ELF-1 (cell line): ENCODE results near the gene RAI1.
"Not testable (repeated sequence)": the region's sequence is repeated elsewhere in the genome, so short reads cannot be mapped to it uniquely, and the experiment has no call there.

Experiments
- DNase-seq: peaks from one replicate; pipeline ENCODE4 v3.0.0-alpha.2; 2016; ENCODE audit warnings: low read depth, low spot score

Gene RAI1

DNA sequence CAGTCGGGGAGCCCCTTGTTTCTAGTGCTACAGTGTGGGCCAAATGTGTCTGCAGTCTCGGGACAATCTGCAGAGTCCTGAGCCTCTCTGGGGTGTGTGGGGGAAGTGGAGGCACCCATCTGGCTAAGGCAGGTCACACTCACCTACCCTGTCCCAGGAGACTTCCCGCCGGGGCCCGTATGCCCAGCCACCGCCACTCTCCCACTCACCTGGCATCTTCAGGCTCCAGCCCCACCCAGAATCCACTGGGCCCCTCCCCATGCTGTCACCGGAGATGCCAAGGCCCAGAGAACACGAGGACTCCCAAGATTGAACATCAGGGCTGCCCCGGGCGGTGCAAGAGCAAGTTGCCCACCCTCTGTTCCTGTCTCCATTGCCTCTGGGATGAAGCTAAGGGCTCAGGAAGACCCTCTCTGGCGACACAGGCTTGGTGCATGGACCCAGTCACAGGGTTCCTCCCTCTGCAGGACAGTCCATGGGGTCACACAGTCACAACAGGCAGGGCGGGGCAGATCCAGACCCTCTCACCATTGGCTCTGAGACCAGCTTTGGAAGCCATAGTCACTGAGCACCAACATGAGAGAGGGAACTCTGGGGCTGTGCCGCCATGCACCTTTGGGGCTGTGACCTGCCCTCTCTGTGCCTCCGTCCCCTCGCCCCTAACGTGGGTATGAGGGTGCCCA, 117.5 kb downstream of the RAI1 start:
- no peak for DNase-seq

DNA sequence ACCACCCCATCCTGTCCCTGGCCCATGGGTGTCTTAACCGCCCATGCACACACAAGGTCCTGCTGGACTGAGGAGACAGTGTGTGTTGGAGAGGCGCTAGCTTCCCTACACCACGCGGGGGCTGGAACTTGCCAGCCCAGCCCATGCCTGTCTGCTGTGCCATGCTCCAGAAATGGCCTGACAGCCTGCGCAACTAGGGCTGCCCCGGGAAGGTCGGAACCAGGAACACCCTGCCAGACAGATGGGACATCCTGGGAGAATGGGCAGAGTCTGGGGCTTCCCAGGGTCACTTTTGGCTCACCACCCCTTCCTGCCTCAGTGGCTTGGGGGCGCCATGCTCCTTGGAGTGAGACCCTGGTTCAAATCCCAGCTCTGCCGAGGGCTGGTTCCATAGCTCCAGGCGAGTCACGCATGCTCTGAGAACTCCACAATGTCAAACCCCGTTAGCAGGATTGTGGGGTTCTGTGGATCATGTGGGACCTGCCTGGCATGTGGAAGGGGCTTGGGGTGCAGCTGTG, 119.3 kb downstream of the RAI1 start:
- DNase-seq, result no peak

DNA sequence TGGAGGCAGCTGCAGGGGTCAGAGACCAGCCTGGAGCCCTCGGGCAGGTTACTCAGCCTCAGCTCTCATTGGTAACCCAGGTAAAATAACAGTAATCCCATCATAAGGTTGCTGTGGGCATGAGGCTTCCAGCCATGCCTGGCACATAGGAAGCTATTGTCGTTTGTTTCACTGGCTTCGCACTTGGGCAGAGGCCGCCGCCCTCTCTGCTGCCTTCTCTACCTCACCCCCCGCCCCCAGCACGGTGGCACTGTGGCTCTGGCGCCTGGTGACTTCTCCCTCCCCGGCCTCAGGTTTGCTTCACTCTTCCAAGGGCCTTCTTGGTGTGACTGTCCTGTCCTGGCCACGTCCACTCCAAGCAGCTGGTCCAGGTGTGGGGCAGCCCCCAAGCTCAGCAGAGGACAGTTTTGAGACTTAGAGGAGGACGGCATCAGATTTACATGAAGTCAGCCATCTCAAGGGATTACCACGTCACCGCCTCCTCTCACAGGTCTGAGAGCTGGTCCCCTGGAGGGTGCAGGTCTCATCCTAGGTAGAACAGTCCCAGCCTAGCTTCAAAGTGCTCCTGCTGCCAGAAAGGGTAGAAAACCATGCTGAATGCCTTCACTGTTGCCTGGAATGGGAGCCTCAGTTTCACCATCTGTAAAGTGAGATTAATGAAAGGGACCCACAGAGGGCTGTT, 120.7 kb downstream of the RAI1 start:
- DNase-seq, result no peak

DNA sequence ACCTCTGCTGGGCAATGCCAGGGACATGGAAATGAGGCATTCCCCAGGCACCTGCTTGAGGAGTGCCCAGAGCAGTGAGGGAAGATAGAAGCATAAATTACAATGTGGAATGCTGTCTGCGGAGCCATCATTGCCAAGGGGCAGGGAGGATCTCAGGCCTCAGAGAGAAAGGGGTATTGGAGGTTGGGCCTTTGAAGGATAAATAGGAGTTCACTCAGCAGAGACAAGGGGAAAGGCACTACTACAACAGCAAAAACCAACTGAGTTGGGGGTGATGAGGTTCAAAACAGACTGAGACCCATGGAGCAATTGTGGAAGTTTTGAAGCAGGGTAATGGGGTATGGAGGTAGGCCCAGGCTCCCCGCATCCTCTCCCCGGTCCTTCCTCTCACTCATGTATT, 122.7 kb downstream of the RAI1 start:
- no peak for DNase-seq

DNA sequence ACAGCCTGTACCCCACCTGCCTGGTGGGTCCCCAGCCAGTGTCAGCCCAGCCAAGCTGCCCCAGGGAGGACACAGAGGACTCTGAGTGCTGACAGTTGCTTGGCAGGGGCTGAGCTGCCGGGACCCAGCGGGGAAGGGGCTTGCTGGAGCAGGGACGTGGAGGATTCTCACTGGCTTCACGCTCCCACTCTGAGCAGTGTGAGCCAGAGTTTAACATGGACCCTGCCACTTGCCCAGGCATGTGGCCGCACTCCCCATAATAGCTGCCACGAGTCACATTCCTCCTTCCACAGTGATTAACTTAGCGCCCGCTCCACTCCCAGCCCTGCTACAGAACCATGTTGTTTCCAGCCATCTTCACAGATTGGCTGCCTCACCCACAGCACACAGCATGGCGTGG, 124.3 kb downstream of the RAI1 start:
- no peak for DNase-seq

DNA sequence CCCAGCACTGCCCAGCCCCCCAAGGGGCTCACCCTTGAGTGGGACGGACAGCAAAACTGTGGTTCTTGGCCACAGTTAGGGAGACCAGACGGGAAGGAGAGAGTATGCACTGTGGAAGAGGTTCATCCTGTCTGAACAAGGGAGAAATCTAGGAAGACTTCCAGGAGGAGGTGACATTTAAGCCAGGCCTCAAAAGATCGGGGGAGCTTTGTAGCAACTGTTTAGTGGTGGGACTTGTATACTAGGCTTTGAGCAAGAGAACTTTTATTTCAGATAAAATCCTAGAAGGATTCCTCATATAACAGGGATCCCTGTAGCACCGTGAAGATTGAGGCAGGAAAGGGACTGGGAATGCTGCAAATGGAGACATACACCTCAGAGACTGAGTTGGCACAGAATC, 124.8 kb downstream of the RAI1 start:
- no peak for DNase-seq

DNA sequence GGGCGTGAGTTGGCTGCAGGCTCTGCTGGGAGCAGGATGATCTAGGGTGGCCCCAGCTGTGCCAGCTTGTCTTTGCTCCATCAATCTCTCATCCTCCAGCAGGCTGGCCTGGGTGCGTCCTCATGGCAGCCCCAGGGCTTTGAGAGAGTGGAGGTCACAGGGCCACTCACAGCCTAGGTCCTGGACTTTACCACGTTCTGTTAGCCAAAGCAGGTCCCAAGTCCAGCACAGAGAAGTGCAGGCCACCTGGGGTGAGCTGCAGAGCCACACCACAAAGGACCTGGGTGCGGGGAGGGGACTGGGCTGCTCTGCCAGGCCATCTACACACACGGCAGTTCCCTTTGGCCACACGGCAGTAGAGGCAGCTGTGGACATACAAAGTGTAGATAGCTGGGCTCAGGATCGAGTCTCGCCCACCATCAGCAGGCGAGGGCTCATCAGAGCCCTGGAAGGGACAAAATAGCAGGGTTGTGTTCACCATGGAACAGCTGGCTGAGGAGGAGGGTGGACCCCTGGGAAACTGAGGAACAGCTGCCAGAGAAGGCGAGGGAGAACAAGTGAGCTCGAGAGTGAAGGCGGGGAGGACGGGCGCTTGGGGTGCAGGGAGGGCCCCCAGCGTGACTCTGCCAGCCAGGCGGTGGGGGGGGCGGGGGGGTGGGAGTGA, 125.5 kb downstream of the RAI1 start:
- DNase-seq, result no peak

DNA sequence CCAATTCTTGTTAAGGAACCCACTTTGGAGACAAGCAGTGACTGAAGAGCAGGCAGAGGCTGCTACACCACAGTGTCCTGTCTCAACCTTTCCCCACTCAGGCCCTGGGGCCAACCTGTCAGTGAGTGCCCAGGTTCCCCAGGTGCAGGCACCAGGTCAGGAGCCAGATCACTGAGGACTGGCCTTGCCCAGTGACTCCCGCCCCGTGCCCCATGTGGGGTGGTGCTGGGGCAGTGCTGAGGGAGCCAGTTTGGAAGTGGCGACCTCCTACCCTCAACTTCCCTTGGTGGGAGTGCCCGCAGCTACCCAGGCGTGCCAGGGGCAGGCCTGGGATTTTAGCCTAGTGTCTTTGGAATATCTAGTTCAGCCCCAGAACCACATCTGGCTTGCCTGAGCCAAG, 126.2 kb downstream of the RAI1 start:
- DNase-seq, result no peak

DNA sequence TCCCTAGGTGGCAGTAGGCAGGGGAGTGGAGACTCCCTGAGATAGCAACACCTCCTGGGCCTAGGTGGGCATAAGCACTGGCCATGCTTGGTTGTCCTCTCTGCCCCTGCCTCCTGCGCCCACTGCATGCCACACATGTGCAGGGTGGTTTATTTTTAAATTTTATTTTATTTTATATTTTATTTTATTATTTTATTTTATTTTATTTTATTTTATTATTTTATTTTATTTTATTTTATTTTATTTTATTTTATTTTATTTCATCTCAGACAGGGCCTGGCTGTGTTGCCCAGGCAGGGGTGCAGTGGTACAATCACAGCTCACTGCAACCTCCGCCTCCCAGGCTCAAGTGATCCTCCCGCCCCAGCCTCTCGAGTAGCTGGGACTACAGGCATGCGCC, 126.9 kb downstream of the RAI1 start:
- DNase-seq, result not testable (repeated sequence)

DNA sequence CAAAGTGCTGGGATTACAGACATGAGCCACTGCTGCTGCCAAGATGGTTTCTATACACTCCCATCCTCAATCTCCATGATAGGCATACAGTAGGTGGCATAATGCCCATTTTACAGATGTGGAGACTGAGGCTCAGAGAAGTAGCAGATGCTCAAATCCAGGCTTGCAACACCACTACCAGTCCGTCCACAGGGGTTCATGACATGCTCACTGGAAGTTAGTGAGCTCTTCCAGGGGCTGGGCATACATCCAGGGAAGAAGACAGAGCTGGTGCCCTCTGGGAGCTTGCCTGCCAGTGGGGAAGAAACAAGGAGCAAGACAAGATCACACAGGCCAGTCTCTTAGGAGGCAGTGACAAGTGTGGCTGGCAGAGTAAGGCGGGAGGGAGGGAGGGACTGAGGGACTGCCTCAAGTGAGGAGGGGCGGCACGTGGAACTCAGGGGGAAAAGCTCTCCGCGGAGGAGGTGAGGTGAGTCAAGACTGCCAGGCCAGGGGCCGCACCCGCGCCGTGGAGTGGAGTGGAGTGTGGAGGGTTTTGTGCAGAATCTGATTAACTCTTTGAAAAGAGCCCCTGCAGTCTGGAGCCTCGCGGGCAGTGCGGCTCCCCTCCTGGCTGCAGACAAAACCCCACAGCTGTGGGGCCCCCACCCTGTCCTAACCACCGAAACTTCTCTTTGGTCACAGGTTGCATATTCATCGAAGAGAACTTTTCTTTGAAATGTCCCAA, 127.6 kb downstream of the RAI1 start:
- no peak for DNase-seq

DNA sequence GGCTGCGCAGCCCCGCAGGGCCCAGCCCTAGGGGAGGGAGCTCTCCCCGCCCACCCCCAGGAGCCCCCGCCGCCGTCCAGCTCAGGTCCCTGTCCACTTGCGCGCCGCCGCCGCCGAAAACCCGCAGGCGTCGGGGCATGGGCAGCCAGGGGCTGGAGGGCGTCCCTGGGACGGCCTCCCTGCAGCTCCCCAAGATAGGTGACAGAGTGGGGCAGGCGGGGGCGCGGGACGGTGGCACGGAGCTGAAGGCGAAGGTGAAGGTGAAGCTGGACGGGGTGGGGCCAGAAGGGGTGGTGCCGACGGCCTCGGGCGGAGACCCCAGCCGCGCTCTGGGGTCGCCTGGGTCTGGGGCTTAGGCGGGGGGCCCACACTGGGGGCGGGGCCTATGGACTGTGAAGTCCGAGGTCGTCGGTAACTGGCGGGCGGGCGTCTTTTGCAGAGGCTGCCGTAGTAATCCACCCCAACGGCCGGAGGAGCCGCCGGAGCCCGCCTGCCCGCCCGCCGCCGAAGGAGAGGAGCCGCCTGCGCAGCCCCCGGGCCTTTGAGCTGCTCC, 128.3 kb downstream of the RAI1 start:
- DNase-seq, result no peak

DNA sequence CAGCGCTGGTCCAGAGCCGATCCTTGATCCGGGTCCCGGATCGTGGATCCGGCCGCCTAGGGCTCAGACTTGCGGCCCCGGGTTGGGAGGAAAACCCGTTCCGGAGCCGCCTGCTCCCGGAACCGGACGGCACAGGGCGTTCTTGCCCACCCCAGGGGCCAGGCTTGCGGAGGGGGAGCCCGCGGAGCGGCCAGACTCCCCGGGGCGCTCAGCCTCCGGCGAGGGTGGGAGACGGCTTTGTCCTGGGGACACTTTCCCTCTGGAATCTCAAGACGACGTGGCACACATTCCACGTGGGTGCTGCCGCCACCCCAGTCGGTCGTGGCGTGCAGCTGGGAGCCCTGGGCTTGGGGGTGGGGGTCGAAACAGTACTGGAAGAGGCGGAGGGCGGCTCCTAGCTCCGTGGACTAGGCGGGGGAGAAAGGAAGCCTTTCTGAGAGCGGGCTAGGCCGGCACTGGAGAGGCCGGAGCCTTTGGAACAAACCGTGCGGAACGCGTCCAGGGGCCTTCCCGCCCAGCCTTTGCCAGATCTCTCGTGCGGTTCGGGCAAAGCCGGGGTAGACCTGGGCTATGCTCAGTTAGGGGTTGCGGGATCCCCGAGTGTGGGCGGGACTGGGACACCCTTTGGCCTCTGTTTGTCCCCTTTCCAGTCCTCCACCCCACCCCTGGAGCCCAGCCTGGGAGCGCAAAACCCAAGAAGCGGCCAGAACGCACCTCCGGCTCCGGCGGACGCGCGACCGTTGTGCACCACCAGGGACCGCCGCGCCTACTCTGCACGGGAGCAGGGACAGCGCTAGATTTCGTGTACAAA, 129.0 kb downstream of the RAI1 start:
- DNase-seq, result peak; percentile 90

DNA sequence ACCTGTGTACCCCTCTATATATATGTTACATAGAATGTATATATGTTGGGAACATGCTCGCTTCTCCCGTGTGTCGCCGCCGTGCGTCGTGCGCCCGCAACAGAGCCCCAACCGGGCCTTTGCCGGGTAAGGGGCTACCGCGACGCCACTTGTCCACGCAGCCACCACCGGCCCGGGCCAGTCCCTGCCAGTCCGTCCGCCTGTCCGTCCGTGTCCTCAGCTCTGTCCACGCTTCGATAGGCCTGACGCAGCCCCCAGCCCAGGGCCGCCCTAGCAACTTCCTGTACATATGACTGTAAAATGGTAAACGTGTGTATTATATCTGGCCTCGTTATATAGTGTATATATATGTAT, 129.6 kb downstream of the RAI1 start:
- no peak for DNase-seq

DNA sequence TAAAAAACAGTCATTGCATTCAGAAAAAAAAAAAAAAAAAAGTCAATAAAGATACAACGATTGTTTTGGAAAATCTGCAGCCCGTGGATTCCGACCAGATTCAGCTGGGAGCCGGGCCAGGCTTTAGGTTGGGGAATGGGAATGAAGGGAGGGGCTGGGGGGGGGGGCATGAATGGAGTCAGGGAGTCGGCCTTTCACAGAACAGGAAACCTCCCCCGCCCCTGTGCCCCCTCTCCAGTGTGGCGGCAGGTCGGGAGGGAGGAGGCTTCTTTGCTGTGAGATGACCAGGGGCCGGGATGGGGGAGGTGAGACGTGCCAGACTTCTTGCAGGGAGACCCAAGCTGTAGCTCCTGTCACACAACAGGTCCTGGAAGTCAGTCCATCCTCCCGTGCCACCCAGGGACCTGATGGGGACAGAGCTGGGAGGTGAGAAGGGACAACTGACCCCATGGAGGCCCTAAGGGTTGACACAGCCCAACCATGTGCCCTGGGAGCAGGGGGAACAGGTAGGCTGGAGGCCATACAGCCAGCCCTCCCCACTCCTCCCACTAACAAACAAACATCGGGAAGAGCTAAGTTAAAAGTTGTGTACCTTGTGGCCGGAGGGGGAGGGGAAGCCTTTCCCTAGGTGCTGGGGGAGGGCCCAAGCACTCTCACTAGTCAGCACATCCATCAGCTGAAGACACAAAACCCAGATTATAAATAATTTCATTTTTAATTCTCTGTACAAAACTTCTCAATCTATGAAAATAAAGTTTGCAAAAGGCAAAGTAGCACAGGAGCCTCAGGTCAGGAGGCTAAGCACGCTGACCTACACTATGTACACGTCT, 130.3 kb downstream of the RAI1 start:
- DNase-seq, result peak; percentile 73

DNA sequence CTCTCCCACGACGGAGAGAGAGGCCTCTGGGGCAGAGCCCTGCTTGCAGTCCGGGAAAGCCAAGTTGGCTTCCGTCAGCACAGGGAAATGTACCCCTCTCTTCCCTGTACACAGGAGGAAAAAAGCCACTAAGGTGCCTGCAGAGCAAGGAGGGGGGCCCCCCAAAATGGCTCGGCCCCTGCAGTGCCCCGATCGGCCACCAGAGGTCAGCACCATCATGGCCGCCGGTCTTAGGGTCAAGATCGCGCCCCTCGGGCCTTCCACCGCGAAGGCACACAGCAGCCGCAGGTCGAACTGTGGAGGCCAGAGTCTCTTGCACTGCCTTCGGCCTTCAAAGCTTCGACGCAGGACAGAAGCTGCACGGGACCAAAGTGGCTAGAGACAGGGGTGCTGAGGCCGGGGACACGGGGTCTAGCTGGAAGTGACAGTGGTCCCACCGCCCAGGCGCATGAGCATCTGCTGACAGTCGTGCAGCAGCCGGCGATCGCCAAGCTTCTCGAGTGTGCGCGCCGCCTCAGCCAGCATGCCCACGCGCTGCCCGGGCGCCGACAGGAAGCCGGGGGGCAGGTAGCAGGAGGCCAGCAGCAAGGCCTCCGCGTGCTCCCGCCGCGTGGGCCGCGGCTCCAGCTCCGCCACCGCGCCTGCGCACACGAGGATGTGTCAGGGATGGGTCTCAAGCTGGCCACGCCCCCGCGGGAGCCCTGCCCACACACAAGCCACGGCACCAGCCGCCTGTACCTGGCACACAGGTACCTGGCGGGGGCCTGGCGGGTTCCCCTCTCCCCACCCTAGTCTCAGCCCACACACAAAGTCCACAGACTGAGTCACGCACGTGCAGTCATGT, 131.2 kb downstream of the RAI1 start:
- DNase-seq, result peak; percentile 91

DNA sequence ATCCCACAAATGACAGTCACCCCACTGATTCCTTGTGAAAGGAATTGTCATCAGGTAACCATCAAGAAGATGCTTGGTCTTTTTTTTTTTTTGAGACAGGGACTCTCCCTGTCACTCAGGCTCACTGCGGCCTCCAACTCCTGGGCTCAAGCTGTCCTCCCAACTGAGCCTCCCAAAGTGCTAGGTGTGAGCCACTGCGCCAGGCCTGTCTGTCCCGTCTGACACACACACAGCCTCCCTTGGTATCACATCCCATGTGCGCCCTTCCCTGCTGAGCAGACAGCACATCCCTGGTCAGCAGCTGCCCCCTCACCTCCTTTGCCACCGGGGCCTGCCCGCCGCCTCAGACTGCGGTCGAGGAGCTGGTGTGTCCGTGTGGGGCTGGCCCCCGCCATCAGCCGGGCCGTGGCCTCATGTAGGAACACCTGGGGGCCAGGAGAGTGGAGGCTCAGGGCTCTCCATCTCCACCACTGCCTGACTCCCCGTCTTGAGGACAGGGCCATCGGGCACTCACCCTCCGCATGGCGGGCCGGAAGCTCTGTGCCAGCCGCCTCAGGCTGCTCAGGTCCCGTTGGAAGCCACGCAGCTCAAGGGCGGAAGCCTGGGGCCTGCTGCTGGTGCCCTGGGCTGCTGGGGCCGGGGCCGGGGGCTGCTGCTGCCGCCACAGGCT, 131.9 kb downstream of the RAI1 start:
- no peak for DNase-seq

DNA sequence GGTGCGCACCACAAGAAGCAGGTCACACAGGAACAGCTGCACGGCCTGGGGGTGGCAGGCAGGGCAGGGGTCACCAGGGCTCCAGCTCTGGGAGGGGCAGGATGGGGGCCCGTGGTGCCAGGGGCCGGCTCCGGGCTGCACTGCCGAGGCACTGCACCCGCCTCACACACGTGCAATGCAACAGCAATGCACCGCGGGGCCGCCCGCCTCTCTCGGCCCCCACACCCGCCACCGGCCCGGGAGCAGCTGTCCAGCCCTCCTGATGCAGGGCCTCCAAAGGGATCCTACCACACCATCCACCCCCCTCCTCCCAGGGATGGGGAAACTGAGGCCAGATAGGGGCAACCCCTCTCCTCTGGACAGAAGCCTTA, 132.5 kb downstream of the RAI1 start:
- no peak for DNase-seq

DNA sequence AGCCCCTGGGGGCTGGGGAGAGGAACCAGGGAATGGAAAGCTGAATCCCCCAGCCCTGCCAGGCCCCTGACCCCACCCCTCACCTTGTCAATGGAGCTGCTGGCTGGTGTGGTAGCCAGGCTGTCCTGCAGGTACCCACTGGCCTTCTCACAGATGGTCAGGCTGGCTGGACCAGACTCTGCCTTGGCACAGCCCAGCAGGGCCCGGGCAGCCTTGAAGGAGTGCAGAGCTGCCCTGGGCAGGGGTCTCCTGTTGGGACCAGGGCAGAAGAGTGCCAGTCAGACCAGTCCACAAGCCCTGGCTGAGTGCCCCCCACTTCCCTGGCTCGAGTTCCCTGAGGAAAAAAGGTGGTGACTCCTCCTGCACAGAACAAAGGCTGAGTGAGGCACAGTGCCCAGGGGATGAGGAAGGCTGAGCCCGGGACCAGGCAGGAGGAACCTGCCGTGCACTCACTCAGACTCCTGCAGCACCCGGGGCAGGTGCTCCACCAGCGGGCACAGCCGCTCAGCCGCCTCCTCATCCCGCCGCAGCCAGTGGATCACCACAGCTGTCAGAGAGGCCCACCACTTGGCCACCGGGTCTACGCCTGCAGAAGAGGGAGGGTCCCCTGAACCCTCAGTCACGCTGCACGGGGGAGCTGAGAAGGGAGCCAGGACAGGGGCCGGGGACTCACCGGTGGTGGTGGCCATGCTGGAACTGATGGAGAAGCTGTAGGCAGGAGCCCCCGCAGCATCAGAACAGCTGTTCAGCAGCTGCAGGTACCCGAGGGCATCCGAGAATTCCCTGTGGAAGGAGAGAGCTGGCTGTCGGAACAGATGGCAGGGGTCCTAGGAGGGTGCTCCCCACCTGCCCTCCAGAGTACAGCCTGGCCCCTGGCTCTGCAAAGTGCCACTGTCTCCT, 133.2 kb downstream of the RAI1 start:
- DNase-seq, result no peak
